Lung (tissue), 12 donors: ENCODE results near the gene HIF3A. TPM values are rescaled to one million over a fixed set of nuclear protein-coding genes. Genes with fewer than 3 reads are reported as not detected.
"Not testable (repeated sequence)": the region's sequence is repeated elsewhere in the genome, so short reads cannot be mapped to it uniquely, and the experiment has no call there.

ENCODE experiments used
- ATAC-seq: fragments of 200-7000 bp; cut with Tn5 transposase; one replicate; pipeline ENCODE4 v1.9.1; 2020; ENCODE audit warnings: moderate number of reproducible peaks; ENCODE audit not compliant: insufficient read depth, low FRiP score
- DNase-seq, 3 donors: peaks; one replicate each; pipeline ENCODE4 v3.0.0-alpha.2; 2013 to 2017
- H3K27ac ChIP-seq, 2 donors: one replicate each; pipeline ENCODE4 v1.5.1; 2013; ENCODE audit warnings: mild to moderate bottlenecking in 2 of 2, moderate library complexity in 2 of 2, control low read depth in 1 of 2, inconsistent platforms in 1 of 2, low read depth in 1 of 2, low read length in 1 of 2
- H3K27me3 ChIP-seq, 3 donors: one replicate each; pipeline ENCODE4 v1.5.1; 2013; ENCODE audit warnings: low read length in 2 of 3; ENCODE audit not compliant: control insufficient read depth in 3 of 3, insufficient read depth in 3 of 3
- H3K36me3 ChIP-seq, 4 donors: one replicate each; pipeline ENCODE4 v1.5.1; 2013; ENCODE audit warnings: low read length in 4 of 4, mild to moderate bottlenecking in 1 of 4, moderate library complexity in 1 of 4; ENCODE audit not compliant: control insufficient read depth in 4 of 4, insufficient read depth in 4 of 4
- H3K4me1 ChIP-seq, 5 donors: one replicate each; pipeline ENCODE4 v1.5.1; 2013; ENCODE audit warnings: low read length in 5 of 5, mild to moderate bottlenecking in 2 of 5, moderate library complexity in 1 of 5; ENCODE audit not compliant: control insufficient read depth in 5 of 5, insufficient read depth in 5 of 5
- H3K4me3 ChIP-seq: one replicate; pipeline ENCODE4 v1.5.1; 2013; ENCODE audit warnings: mild to moderate bottlenecking, control low read depth, moderate library complexity
- H3K9ac ChIP-seq, 2 donors: one replicate each; pipeline ENCODE4 v1.5.1; 2013; ENCODE audit warnings: low read length in 2 of 2, control low read depth in 1 of 2; ENCODE audit not compliant: insufficient read depth in 1 of 2
- H3K9me3 ChIP-seq, 4 donors: one replicate each; pipeline ENCODE4 v1.5.1; 2013; ENCODE audit warnings: low read length in 3 of 4, mild to moderate bottlenecking in 1 of 4, moderate library complexity in 1 of 4; ENCODE audit not compliant: control insufficient read depth in 4 of 4, insufficient read depth in 3 of 4
- WGBS, 2 donors: extraction: QIAGEN DNeasy Blood & Tissue Kit; methylation state at CpG; one replicate each; pipeline ENCODE4 v1.1.7; 2013; 5-methylcytosine and 5-hydroxymethylcytosine counted together
- polyA plus RNA-seq, 2 donors: library from polyadenylated mRNA; stranded (reverse); fragments of 200-250 nt; gene quantifications; one replicate each; pipeline ENCODE4 v1.2.1, GENCODE V29; 2013
- total RNA-seq, 2 donors: library from RNA; depleted of rRNA in 1 of 2; stranded (reverse); fragments of >200 nt in 1 of 2; gene quantifications; one replicate each; pipeline ENCODE4 v1.2.1, GENCODE V29; 2014 to 2021
- TF ChIP-seq, protein P1 (sequence below): IDR thresholded peaks from 2 replicates; pipeline ENCODE4 v1.5.1; 2012; ENCODE audit warnings: mild to moderate bottlenecking; ENCODE audit errors: control extremely low read depth, extremely low read depth
- donor health status: control.
- donor health status: control.
- donor health status: Bipolar disorder and iron deficiency.
- donor health status: healthy.
- donor health status: DM: yes; HTN: yes; CAD: no.

The HIF3A gene
- total and polyA plus RNA-seq, 4 donors, result 24.1 to 315 (median 63.4) TPM

- Histone ChIP-seq H3K36me3 (peaks cover 12 to 49% (median 36%) of the 10 kb centered on the region in 4 donors), H3K27me3 (no peaks in the 10 kb centered on the region), H3K4me3 (no peak overlapping the region), H3K9ac (no peak overlapping the region), H3K9me3 (no peaks in the 10 kb centered on the region), H3K27ac (no peak overlapping the region), H3K4me1 (no peaks in the 10 kb centered on the region)
- TF ChIP-seq, protein P1, sequence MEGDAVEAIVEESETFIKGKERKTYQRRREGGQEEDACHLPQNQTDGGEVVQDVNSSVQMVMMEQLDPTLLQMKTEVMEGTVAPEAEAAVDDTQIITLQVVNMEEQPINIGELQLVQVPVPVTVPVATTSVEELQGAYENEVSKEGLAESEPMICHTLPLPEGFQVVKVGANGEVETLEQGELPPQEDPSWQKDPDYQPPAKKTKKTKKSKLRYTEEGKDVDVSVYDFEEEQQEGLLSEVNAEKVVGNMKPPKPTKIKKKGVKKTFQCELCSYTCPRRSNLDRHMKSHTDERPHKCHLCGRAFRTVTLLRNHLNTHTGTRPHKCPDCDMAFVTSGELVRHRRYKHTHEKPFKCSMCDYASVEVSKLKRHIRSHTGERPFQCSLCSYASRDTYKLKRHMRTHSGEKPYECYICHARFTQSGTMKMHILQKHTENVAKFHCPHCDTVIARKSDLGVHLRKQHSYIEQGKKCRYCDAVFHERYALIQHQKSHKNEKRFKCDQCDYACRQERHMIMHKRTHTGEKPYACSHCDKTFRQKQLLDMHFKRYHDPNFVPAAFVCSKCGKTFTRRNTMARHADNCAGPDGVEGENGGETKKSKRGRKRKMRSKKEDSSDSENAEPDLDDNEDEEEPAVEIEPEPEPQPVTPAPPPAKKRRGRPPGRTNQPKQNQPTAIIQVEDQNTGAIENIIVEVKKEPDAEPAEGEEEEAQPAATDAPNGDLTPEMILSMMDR, result no peak
- no peak for ATAC-seq
- no peak for DNase-seq
- WGBS, 2 donors, result 89 to 92% methylated on average over 6 of the region's 6 CpGs
Observed at GRCh38 chr19:46319613-46320012, 22.8 kb downstream of the HIF3A start.

DNA sequence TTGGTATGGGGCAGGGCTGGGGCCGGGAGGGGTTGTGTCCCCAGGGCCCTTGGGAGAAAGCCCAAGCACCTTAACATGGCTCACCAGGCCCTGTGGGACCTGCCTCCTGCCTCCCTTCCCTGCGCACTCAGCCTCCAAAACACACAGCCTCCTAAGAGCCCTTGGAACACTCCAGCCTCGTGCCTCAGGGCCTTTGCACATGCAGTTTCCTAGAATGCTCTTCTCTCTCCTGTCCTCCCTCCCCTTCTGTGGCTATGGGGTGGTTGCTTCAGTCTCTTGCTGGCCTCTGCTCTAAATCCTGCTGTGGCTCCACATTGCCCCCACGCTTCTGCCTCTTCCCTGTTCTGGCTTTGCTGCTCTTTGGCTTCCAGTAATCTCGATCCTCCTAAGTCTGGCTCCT is 23.7 kb downstream of the HIF3A start:
- ATAC-seq (no peak), DNase-seq (no peak)
- H3K27me3 ChIP-seq, result no peaks in the 10 kb centered on the region
- H3K9ac ChIP-seq, result no peak overlapping the region
- peaks cover 17 to 55% (median 40%) of the 10 kb centered on the region in 4 donors for H3K36me3 ChIP-seq
- no peak overlapping the region for H3K4me3 ChIP-seq
- TF ChIP-seq, protein P1, result no peak
- H3K4me1 ChIP-seq, result no peaks in the 10 kb centered on the region
- WGBS, 2 donors, result 95 to 97% methylated on average over 5 of the region's 5 CpGs
- H3K27ac ChIP-seq, result no peak overlapping the region
- no peaks in the 10 kb centered on the region for H3K9me3 ChIP-seq

- TF ChIP-seq, protein P1, result no peak
- peaks cover 19 to 64% (median 50%) of the 10 kb centered on the region in 4 donors for H3K36me3 ChIP-seq
- no peak overlapping the region for H3K9ac ChIP-seq
- 93 to 94% methylated on average over 12 of the region's 12 CpGs for WGBS, 2 donors
- ATAC-seq (no peak), DNase-seq (no peak)
- peaks cover 0 to 6% (median 5%) of the 10 kb centered on the region in 4 donors for H3K9me3 ChIP-seq
- no peak overlapping the region for H3K27ac ChIP-seq
- no peaks in the 10 kb centered on the region for H3K4me1 ChIP-seq
- H3K4me3 ChIP-seq, result no peak overlapping the region
- no peaks in the 10 kb centered on the region for H3K27me3 ChIP-seq
Observed at GRCh38 chr19:46321653-46322052, 24.8 kb downstream of the HIF3A start.

- WGBS, 2 donors, result 93 to 94% methylated on average over 9 of the region's 9 CpGs
- not testable (repeated sequence) for H3K27me3 ChIP-seq, ATAC-seq, H3K9ac ChIP-seq, H3K4me1 ChIP-seq, DNase-seq, H3K9me3 ChIP-seq, H3K4me3 ChIP-seq, H3K27ac ChIP-seq
- peaks cover 21 to 68% (median 57%) of the 10 kb centered on the region in 4 donors for H3K36me3 ChIP-seq
Observed at GRCh38 chr19:46323227-46323626, 26.4 kb downstream of the HIF3A start.
